ENCODE data around the gene NR1H4. TPM values are rescaled to one million over a fixed set of nuclear protein-coding genes. Genes with fewer than 3 reads are reported as not detected.

The NR1H4 gene
- total and polyA plus RNA-seq, 2 of the 8 experiments (the other 6 are each of a cell fraction or from before 2014, with no cell fraction given) = not detected

GRCh38 chr12:100491104-100491503 is 17.4 kb downstream of the NR1H4 start (continued):
- TF ChIP-seq KDM5A (IDR thresholded peaks at IDR 0.05; ENCODE audit: low read length) = no peak

Measured in H1 (cell line).